HepG2 (cell line): Measurements from ENCODE around the gene CDC20. TPM values are rescaled to one million over a fixed set of nuclear protein-coding genes. Genes with fewer than 3 reads are reported as not detected.

ENCODE experiments used
- ATAC-seq: fragments of 200-7000 bp; cut with Tn5 transposase; 3 replicates; pipeline ENCODE4 v1.9.1; 2020; ENCODE audit warnings: mild to moderate bottlenecking, moderate library complexity
- BruUV-seq: library from RNA; stranded (reverse); fragments of 400-500 nt; replicated peaks from 2 replicates; lab custom pipeline; 2021; lab: Mats Ljungman, UMichigan
- CTCF ChIA-PET: fragments of 300-600 bp; formaldehyde crosslinking; extraction: SDS; loops from one replicate; lab custom pipeline; 2021; ENCODE audit warnings: low total read pairs, inconsistent platforms, low intra/inter-chr PET ratio; lab: Yijun Ruan, JAX
- POLR2A ChIA-PET: fragments of 350-600 bp; sonication (Branson Sonifier 250); formaldehyde crosslinking; loops from one replicate; lab custom pipeline; 2020; ENCODE audit warnings: antibody characterized with exemption, inconsistent platforms; lab: Yijun Ruan, JAX
- DNase-seq: peaks from one replicate; pipeline ENCODE4 v3.0.0-alpha.2; 2015; ENCODE audit warnings: low spot score
- FAIRE-seq: peaks from 3 replicates; lab custom pipeline; 2011; peaks lifted over from hg19 to GRCh38; lab: Jason Lieb, UNC
- H2AFZ ChIP-seq: one replicate; pipeline ENCODE4 v1.6.1; 2011; ENCODE audit warnings: low read length, inconsistent platforms
- H3K27ac ChIP-seq: fragments of 300-600 bp; 3 replicates; pipeline ENCODE4 v1.8.0; 2011; ENCODE audit warnings: mixed run types, mild to moderate bottlenecking, mixed read lengths, low read length, inconsistent platforms; ENCODE audit not compliant: insufficient read depth; ENCODE audit errors: extremely low read length
- H3K27me3 ChIP-seq, 2 experiments: fragments of 200-600 bp in 1 of 2; 2 replicates in 1 of 2; 3 replicates in 1 of 2; pipeline versions ENCODE4 v1.6.0 to v1.8.0; 2011; ENCODE audit warnings: low read length in 2 of 2, mild to moderate bottlenecking in 2 of 2, moderate library complexity in 2 of 2, inconsistent platforms in 1 of 2; ENCODE audit not compliant: insufficient read depth in 2 of 2, control insufficient read depth in 1 of 2
- H3K36me3 ChIP-seq, 2 experiments: fragments of 200-600 bp in 1 of 2; replicated peaks in 1 of 2; 2 replicates in 1 of 2; 3 replicates in 1 of 2; pipeline versions ENCODE4 v1.5.1 to v1.8.0; 2011; ENCODE audit warnings: low read length in 2 of 2, inconsistent platforms in 1 of 2; ENCODE audit not compliant: insufficient read depth in 2 of 2, control insufficient read depth in 1 of 2
- H3K4me1 ChIP-seq: 2 replicates; pipeline ENCODE4 v1.5.1; 2012; ENCODE audit warnings: low read length, inconsistent platforms; ENCODE audit not compliant: insufficient read depth
- H3K4me2 ChIP-seq: 2 replicates; pipeline ENCODE4 v1.6.0; 2011; ENCODE audit warnings: low read depth, low read length, inconsistent platforms
- H3K4me3 ChIP-seq, 3 experiments: fragments of 200-600 bp in 1 of 3; sonication (generic), shearing (Covaris generic) in 1 of 3; replicated peaks in 1 of 3; 2 replicates each; pipeline ENCODE4 v1.5.1; 2011 to 2016; ENCODE audit warnings: low read length in 3 of 3, inconsistent platforms in 2 of 3, low read depth in 2 of 3, mild to moderate bottlenecking in 2 of 3, control low read depth in 1 of 3, mixed read lengths in 1 of 3; ENCODE audit not compliant: insufficient read depth in 1 of 3
- H3K79me2 ChIP-seq: one replicate; pipeline ENCODE4 v1.6.1; 2011; ENCODE audit warnings: low read length, inconsistent platforms; ENCODE audit not compliant: insufficient read depth
- H3K9ac ChIP-seq: 2 replicates; pipeline ENCODE4 v1.6.0; 2011; ENCODE audit warnings: mild to moderate bottlenecking, low read depth, low read length, inconsistent platforms; ENCODE audit not compliant: insufficient read depth
- H3K9me3 ChIP-seq: 2 replicates; pipeline ENCODE4 v1.5.1; 2012; ENCODE audit warnings: mild to moderate bottlenecking, low read length
- H4K20me1 ChIP-seq: 2 replicates; pipeline ENCODE4 v1.6.0; 2011; ENCODE audit warnings: inconsistent platforms, mild to moderate bottlenecking, low read length, moderate library complexity; ENCODE audit not compliant: insufficient read depth
- ARNT ChIP-seq: fragments of 450-650 bp; IDR thresholded peaks from 2 replicates; pipeline ENCODE4 v1.6.1; 2017
- ATAD3A ChIP-seq: sonication (generic); formaldehyde crosslinking; IDR thresholded peaks from 2 replicates; pipeline ENCODE4 v1.4.0; 2020; ENCODE audit warnings: missing genetic modification reagents
- CBX5 ChIP-seq: sonication (generic); formaldehyde crosslinking; IDR thresholded peaks from 2 replicates; pipeline ENCODE4 v1.4.0; 2020; ENCODE audit warnings: missing genetic modification reagents, borderline replicate concordance
- DMTF1 ChIP-seq: sonication (generic); formaldehyde crosslinking; IDR thresholded peaks from 2 replicates; pipeline ENCODE4 v1.4.0; 2020; ENCODE audit warnings: mild to moderate bottlenecking, missing genetic modification reagents
- FOXC1 ChIP-seq: sonication (generic); formaldehyde crosslinking; IDR thresholded peaks from 2 replicates; pipeline ENCODE4 v1.8.0; 2022; ENCODE audit warnings: mild to moderate bottlenecking, missing genetic modification reagents, borderline replicate concordance
- KAT7 ChIP-seq: IDR thresholded peaks from 2 replicates; pipeline ENCODE4 v1.6.1; 2018; ENCODE audit warnings: borderline replicate concordance, missing compliant biosample characterization
- KLF15 ChIP-seq: sonication (generic); formaldehyde crosslinking; IDR thresholded peaks from 2 replicates; pipeline ENCODE4 v1.8.1; 2023; ENCODE audit warnings: borderline replicate concordance, mild to moderate bottlenecking, inconsistent platforms, missing genetic modification reagents, mixed read lengths
- MAFK ChIP-seq, 2 experiments: IDR thresholded peaks in 1 of 2; conservative IDR thresholded peaks in 1 of 2; 2 replicates each; pipeline ENCODE4 v1.6.1; 2011; ENCODE audit warnings: improper control_type of control experiment in 2 of 2, low read length in 2 of 2
- NFRKB ChIP-seq: fragments of 450-650 bp; IDR thresholded peaks from 2 replicates; pipeline ENCODE4 v1.6.1; 2017
- RXRA ChIP-seq: sonication (generic); formaldehyde crosslinking; IDR thresholded peaks from 2 replicates; pipeline ENCODE4 v1.5.1; 2020; ENCODE audit warnings: missing genetic modification reagents
- STAT5B ChIP-seq: sonication (generic); formaldehyde crosslinking; IDR thresholded peaks from 2 replicates; pipeline ENCODE4 v1.4.0; 2020; ENCODE audit warnings: missing genetic modification reagents
- TCF7L2 ChIP-seq: IDR thresholded peaks from 2 replicates; pipeline ENCODE4 v1.6.1; 2011; ENCODE audit warnings: mild to moderate bottlenecking, low read depth, low read length, moderate library complexity
- ZNF580 ChIP-seq: IDR thresholded peaks from 2 replicates; pipeline ENCODE4 v1.6.1; 2016; ENCODE audit warnings: low read depth, borderline replicate concordance
- WGBS: methylation state at CpG from one replicate; pipeline ENCODE4 v1.1.6; 2017; ENCODE audit warnings: low lambda C conversion rate; 5-methylcytosine and 5-hydroxymethylcytosine counted together
- in situ Hi-C: cut with HindIII; loops from 2 replicates; pipeline ENCODE4 v1.10.0; 2017; ENCODE audit warnings: low pct_unique_long_range_greater_than_20kb; ENCODE audit not compliant: extremely low pct_ligation_motif_present
- intact Hi-C: fragments of 100-400 bp; cut with micrococcal nuclease; formaldehyde crosslinking; loops from one replicate; pipeline ENCODE4 v1.10.0; 2022; ENCODE audit not compliant: unreplicated experiment
- polyA plus RNA-seq, 8 experiments: library from polyadenylated mRNA; depleted of rRNA in 3 of 8; stranded (reverse) in 7 of 8; unstranded in 1 of 8; fragments of >200 nt; fragmentation: Illumina TruSeq in 4 of 8; extraction: Trizol in 4 of 8; gene quantifications; 2 replicates each; pipeline versions ENCODE4 v1.2.1 to v1.2.3, GENCODE V29; 2011 to 2016; ENCODE audit warnings: low read depth in 4 of 8, missing spikeins in 1 of 8, mixed read lengths in 1 of 8; ENCODE audit not compliant: insufficient read depth in 1 of 8
- total RNA-seq, 5 experiments: library from RNA; depleted of rRNA; stranded (reverse); fragments of >200 nt; fragmentation: Illumina TruSeq; extraction: Trizol; gene quantifications; 2 replicates each; pipeline ENCODE4 v1.2.3, GENCODE V29; 2016; ENCODE audit warnings: low read depth in 1 of 5
- TF ChIP-seq, protein P1 (sequence below): IDR thresholded peaks from 2 replicates; pipeline ENCODE4 v1.6.1; 2016
- TF ChIP-seq, protein P2 (sequence below): sonication (generic); formaldehyde crosslinking; IDR thresholded peaks from 2 replicates; pipeline ENCODE4 v1.4.0; 2020; ENCODE audit warnings: missing genetic modification reagents, borderline replicate concordance
- TF ChIP-seq, protein P3 (sequence below): sonication (generic); formaldehyde crosslinking; IDR thresholded peaks from 2 replicates; pipeline ENCODE4 v1.8.0; 2022; ENCODE audit warnings: missing genetic modification reagents, low read depth, mild to moderate bottlenecking, borderline replicate concordance

Gene CDC20
- total and polyA plus RNA-seq, 2 of the 13 experiments (the other 11 are each of a cell fraction or from before 2014, with no cell fraction given), result 57.9 to 90.0 TPM

- BruUV-seq, result no TSS peak
- H3K36me3 ChIP-seq, result peaks cover 3 to 9% of the 10 kb centered on the region in 2 experiments; a peak in 2 of 5 replicates
- CTCF ChIA-PET, result no interaction called here
- H3K4me2 ChIP-seq, result no peak overlapping the region
- WGBS, result 77% methylated on average over 1 of the region's 1 CpG
- H3K9me3 ChIP-seq, result no peaks in the 10 kb centered on the region
- no peak overlapping the region for H2AFZ ChIP-seq
- in situ Hi-C loops (no loop called here), intact Hi-C loops (no loop called here)
- H3K4me3 ChIP-seq, result no peak overlapping the region
- DNase-seq, result no peak
- H3K27me3 ChIP-seq, result no peaks in the 10 kb centered on the region
- H3K9ac ChIP-seq, result no peak overlapping the region
- FAIRE-seq, result no peak
- peaks cover 14% of the 10 kb centered on the region for H3K4me1 ChIP-seq
- no peaks in the 10 kb centered on the region for H3K79me2 ChIP-seq
- no peak for ATAC-seq
- H3K27ac ChIP-seq, result no peak overlapping the region
- H4K20me1 ChIP-seq, result no peaks in the 10 kb centered on the region
- POLR2A ChIA-PET, result interaction anchor here (1.5 kb wide), 1 partner anchor 11 kb away, joined by 3 read pairs; no protein-coding TSS in a partner anchor
- TF ChIP-seq CBX5 (CRISPR knock-in tag), result no peak
- TF ChIP-seq, protein P1, sequence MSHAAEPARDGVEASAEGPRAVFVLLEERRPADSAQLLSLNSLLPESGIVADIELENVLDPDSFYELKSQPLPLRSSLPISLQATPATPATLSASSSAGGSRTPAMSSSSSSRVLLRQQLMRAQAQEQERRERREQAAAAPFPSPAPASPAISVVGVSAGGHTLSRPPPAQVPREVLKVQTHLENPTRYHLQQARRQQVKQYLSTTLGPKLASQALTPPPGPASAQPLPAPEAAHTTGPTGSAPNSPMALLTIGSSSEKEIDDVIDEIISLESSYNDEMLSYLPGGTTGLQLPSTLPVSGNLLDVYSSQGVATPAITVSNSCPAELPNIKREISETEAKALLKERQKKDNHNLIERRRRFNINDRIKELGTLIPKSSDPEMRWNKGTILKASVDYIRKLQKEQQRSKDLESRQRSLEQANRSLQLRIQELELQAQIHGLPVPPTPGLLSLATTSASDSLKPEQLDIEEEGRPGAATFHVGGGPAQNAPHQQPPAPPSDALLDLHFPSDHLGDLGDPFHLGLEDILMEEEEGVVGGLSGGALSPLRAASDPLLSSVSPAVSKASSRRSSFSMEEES, result no peak
- TF ChIP-seq ARNT, result no peak
- no peak for TF ChIP-seq STAT5B (CRISPR knock-in tag)
- no peak for TF ChIP-seq ZNF580 (CRISPR knock-in tag)
- TF ChIP-seq, protein P2, sequence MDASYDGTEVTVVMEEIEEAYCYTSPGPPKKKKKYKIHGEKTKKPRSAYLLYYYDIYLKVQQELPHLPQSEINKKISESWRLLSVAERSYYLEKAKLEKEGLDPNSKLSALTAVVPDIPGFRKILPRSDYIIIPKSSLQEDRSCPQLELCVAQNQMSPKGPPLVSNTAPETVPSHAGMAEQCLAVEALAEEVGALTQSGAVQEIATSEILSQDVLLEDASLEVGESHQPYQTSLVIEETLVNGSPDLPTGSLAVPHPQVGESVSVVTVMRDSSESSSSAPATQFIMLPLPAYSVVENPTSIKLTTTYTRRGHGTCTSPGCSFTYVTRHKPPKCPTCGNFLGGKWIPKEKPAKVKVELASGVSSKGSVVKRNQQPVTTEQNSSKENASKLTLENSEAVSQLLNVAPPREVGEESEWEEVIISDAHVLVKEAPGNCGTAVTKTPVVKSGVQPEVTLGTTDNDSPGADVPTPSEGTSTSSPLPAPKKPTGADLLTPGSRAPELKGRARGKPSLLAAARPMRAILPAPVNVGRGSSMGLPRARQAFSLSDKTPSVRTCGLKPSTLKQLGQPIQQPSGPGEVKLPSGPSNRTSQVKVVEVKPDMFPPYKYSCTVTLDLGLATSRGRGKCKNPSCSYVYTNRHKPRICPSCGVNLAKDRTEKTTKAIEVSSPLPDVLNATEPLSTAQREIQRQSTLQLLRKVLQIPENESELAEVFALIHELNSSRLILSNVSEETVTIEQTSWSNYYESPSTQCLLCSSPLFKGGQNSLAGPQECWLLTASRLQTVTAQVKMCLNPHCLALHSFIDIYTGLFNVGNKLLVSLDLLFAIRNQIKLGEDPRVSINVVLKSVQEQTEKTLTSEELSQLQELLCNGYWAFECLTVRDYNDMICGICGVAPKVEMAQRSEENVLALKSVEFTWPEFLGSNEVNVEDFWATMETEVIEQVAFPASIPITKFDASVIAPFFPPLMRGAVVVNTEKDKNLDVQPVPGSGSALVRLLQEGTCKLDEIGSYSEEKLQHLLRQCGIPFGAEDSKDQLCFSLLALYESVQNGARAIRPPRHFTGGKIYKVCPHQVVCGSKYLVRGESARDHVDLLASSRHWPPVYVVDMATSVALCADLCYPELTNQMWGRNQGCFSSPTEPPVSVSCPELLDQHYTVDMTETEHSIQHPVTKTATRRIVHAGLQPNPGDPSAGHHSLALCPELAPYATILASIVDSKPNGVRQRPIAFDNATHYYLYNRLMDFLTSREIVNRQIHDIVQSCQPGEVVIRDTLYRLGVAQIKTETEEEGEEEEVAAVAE, result no peak
- no peak for TF ChIP-seq KLF15 (CRISPR knock-in tag)
- TF ChIP-seq DMTF1 (CRISPR knock-in tag), result no peak
- no peak for TF ChIP-seq KAT7 (CRISPR knock-in tag)
- no peak for TF ChIP-seq FOXC1 (CRISPR knock-in tag)
- TF ChIP-seq, protein P3, sequence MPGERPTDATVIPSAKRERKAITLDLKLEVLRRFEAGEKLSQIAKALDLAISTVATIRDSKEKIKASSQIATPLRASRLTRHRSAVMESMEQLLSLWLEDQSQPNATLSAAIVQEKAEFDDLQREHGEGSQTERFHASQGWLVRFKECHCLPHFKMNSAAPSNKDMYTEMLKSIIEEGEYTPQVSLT (CRISPR knock-in tag), result no peak
- TF ChIP-seq MAFK (conservative IDR thresholded peaks at IDR 0.05 in 1 of 2, IDR thresholded peaks at IDR 0.05 in 1 of 2; ENCODE audit: low read length in 2 of 2), result no peak
- TF ChIP-seq NFRKB, result no peak
- TF ChIP-seq RXRA, result no peak
- no peak for TF ChIP-seq TCF7L2
- no peak for TF ChIP-seq ATAD3A (CRISPR knock-in tag)
Observed at GRCh38 chr1:43377831-43378230, 19.1 kb downstream of the CDC20 start.
